ENCODE measurements around the gene ARHGAP6.
"Not testable (repeated sequence)": the region's sequence is repeated elsewhere in the genome, so short reads cannot be mapped to it uniquely, and the experiment has no call there.

Gene ARHGAP6

DNA sequence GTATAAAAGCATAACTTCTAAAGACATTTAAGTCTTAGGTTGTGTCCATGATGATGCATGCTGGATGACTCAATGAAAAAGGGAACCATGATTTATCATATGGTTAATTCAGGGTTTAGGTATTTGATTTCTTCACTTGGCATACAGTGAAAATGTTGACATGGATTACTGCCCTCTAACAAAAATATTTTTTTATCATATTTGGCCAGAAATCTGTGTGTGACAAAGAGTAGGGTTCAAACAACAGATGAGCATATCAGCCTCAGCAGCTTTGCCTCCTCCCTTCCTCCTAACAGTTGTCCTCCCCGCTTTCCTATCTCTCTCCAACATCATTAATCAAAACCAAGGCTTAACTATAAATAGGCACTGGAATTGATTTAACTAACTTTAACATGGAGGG is 46.3 kb downstream of the ARHGAP6 start:
- no peak overlapping the region for H3K4me3 ChIP-seq (ENCODE audit: low read length)
- peak; percentile 9 for DNase-seq (ENCODE audit: low read depth)
- TF ChIP-seq, protein P1, sequence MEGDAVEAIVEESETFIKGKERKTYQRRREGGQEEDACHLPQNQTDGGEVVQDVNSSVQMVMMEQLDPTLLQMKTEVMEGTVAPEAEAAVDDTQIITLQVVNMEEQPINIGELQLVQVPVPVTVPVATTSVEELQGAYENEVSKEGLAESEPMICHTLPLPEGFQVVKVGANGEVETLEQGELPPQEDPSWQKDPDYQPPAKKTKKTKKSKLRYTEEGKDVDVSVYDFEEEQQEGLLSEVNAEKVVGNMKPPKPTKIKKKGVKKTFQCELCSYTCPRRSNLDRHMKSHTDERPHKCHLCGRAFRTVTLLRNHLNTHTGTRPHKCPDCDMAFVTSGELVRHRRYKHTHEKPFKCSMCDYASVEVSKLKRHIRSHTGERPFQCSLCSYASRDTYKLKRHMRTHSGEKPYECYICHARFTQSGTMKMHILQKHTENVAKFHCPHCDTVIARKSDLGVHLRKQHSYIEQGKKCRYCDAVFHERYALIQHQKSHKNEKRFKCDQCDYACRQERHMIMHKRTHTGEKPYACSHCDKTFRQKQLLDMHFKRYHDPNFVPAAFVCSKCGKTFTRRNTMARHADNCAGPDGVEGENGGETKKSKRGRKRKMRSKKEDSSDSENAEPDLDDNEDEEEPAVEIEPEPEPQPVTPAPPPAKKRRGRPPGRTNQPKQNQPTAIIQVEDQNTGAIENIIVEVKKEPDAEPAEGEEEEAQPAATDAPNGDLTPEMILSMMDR (conservative IDR thresholded peaks at IDR 0.05; ENCODE audit: low read length) = no peak

DNA sequence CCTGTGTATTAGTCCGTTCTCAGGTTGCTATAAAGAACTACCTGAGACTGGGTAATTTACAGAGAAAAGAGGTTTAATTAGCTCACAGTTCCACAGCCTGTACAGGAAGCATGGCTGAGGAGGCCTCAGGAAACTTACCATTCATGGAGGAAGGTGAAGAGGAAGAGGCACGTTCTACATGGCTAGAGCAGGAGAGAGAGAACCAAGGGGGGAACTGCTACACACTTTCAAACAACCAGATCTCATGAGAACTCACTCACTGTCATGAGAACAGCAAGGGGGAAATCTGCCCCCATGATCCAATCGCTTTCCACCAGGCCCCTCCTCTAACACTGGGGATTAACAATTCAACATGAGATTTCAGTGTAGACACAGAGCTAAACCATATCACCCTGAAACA is 51.5 kb downstream of the ARHGAP6 start:
- not testable (repeated sequence) for DNase-seq (ENCODE audit: low read depth); H3K4me3 ChIP-seq (ENCODE audit: low read length)

DNA sequence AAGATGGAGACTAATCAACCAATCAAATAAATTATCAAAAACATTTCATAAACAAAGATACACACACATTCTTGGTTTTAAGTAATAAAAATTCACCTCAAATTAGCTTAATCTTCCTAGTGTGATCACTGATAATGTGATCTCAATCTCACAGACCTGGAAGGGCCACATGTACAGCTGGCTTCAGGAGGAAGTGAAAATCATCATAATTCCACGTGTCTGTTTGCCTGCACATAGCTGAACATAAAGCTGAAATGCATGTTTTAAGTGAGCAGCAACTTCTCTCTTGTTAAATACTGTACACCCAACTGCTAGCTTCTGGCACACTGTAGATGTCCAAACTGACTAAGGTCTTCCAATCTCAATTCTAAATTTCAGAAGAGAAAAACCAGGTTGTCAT is 53.8 kb downstream of the ARHGAP6 start:
- DNase-seq (ENCODE audit: low read depth) = no peak
- no peak overlapping the region for H3K4me3 ChIP-seq (ENCODE audit: low read length)
- TF ChIP-seq, protein P1 (conservative IDR thresholded peaks at IDR 0.05; ENCODE audit: low read length) = no peak

DNA sequence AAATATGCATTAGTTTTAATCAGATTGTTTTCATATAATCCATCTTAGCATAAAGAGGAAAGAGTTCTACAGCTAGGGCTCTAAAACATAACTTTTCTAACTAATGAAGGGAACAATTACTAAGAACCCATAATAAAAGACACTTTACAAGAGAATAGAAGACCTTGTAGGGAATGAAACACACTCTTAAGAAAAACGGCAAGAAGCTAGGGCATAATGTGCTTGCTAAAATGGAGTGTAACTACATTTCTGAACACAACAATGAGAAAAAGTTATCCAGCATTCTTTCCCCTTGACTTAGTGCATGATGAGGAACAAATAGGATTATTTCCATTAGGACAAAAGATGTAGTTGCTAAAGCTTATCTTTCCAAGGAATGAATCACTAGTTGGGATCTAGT is 54.6 kb downstream of the ARHGAP6 start:
- TF ChIP-seq, protein P1 (conservative IDR thresholded peaks at IDR 0.05; ENCODE audit: low read length) = no peak
- no peak overlapping the region for H3K4me3 ChIP-seq (ENCODE audit: low read length)
- DNase-seq (ENCODE audit: low read depth) = no peak

DNA sequence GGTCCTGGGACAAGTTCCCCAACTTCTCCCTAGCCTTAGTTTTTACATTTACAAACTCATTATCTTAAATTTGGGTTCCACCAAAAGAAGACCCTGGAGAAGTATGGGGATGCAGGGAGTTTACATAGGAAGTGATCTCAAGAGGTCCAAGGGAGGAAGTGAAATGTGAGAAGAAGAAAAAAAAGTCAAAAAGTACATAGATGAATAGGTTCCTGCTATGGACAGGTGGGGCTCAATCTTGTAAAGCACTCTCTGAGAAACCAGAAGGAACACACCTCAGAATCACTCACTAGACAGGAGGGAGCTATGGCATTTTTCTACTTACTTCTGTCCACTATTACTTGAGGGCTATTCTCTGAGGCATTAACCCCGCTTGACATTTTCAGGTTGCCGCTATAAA is 56.6 kb downstream of the ARHGAP6 start:
- H3K4me3 ChIP-seq (ENCODE audit: low read length) = no peak overlapping the region
- TF ChIP-seq, protein P1 (conservative IDR thresholded peaks at IDR 0.05; ENCODE audit: low read length) = no peak
- DNase-seq (ENCODE audit: low read depth) = no peak

DNA sequence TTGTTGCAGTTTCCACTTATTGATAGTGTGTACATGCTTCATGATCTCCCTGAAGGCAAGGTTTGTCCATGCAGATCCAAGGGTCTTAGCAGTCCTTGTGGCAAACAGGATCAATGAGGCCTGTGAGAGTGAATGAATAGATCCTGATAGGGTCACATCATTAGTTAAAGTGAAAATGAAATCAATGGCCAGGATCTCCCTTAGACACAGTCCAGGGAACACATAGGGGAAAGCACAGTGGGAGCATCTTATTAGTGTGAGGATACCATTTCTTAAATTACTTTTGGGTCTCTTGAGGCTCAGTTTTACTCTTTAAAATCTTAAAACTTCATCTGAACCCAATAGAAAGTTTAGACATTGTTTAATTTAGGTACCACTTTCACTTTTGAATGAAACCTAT is 59.3 kb downstream of the ARHGAP6 start:
- DNase-seq (ENCODE audit: low read depth) = no peak

DNA sequence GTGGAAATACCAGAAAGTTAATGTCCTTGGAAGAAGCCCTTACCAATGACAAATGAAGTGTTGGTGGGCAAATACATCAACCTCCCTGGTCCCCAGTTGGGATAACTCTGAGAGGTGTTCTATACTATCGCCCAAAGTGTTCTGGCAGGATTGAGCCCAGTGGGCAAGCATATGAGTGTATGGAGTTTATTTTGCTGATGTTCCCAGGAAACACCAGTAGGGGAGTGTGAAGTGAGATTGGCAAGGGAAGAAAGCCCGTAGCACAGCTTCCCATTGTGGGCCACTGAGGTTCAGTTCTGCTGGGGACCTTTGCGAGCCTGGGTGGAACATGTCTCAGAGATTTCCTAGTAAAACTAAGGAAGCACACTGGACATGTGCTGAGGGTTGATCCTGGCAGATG is 65.1 kb downstream of the ARHGAP6 start:
- no peak overlapping the region for H3K4me3 ChIP-seq (ENCODE audit: low read length)
- no peak for DNase-seq (ENCODE audit: low read depth)
- TF ChIP-seq, protein P1 (conservative IDR thresholded peaks at IDR 0.05; ENCODE audit: low read length) = no peak

More for the DNA sequence above, 59.3 kb downstream of the ARHGAP6 start:
- TF ChIP-seq, protein P1 (conservative IDR thresholded peaks at IDR 0.05; ENCODE audit: low read length) = no peak
- no peak overlapping the region for H3K4me3 ChIP-seq (ENCODE audit: low read length)

DNA sequence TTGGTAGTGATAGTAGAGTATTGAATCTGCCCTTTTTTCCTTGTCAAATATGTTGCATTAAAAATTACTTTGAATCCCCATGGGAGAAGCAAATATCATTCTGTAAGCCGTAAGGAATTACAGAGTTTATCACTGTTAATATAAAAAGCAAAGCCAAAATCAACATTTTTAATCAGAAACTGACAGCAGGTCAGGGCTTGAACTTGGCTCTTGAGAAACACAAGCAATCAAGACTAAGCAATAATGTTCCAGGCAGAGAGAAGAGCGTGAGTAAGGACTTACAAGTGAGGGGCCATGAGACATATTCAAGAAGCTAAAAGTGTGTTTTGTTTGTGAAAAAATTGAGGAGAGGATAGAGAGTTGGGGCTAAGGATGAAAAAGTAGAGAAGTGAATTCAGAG is 68.2 kb downstream of the ARHGAP6 start:
- TF ChIP-seq, protein P1 (conservative IDR thresholded peaks at IDR 0.05; ENCODE audit: low read length) = no peak
- no peak overlapping the region for H3K4me3 ChIP-seq (ENCODE audit: low read length)
- DNase-seq (ENCODE audit: low read depth) = no peak
